MCF 10A (cell line): ENCODE measurements around the gene CDK17. TPM values are rescaled to one million over a fixed set of nuclear protein-coding genes. Genes with fewer than 3 reads are reported as not detected.

ENCODE experiments used
- BruUV-seq: library from RNA; stranded (reverse); fragments of 400-500 nt; replicated peaks from 2 replicates; lab custom pipeline; 2021; lab: Mats Ljungman, UMichigan
- CTCF ChIA-PET: fragments of 300-600 bp; sonication (Branson Sonifier 250); formaldehyde crosslinking; extraction: SDS; loops from one replicate; lab custom pipeline; 2021; ENCODE audit warnings: antibody characterized with exemption, inconsistent platforms; lab: Yijun Ruan, JAX
- POLR2A ChIA-PET: fragments of 300-600, 350-650 bp; sonication (Branson Sonifier 250); formaldehyde crosslinking; extraction: SDS; loops from one replicate; lab custom pipeline; 2020; ENCODE audit warnings: antibody characterized with exemption, inconsistent platforms; lab: Yijun Ruan, JAX
- DNase-seq: peaks from one replicate; pipeline ENCODE4 v3.0.0-alpha.2; 2018; ENCODE audit not compliant: unreplicated experiment
- H3K27ac Mint-ChIP-seq: one replicate; pipeline ENCODE4 v1.8.0; 2022; ENCODE audit warnings: mild to moderate bottlenecking, low read depth, mixed read lengths; ENCODE audit not compliant: unreplicated experiment
- H3K27me3 Mint-ChIP-seq: one replicate; pipeline ENCODE4 v1.8.0; 2022; ENCODE audit warnings: mixed read lengths; ENCODE audit not compliant: insufficient read depth, unreplicated experiment
- H3K36me3 Mint-ChIP-seq: one replicate; pipeline ENCODE4 v1.8.0; 2022; ENCODE audit warnings: mild to moderate bottlenecking, moderate library complexity, mixed read lengths; ENCODE audit not compliant: insufficient read depth, unreplicated experiment
- H3K4me1 Mint-ChIP-seq: one replicate; pipeline ENCODE4 v1.8.0; 2022; ENCODE audit warnings: mixed read lengths; ENCODE audit not compliant: insufficient read depth, unreplicated experiment
- H3K4me3 Mint-ChIP-seq: one replicate; pipeline ENCODE4 v1.8.0; 2022; ENCODE audit warnings: mild to moderate bottlenecking, moderate library complexity, mixed read lengths; ENCODE audit not compliant: unreplicated experiment
- H3K9me3 Mint-ChIP-seq: one replicate; pipeline ENCODE4 v1.8.0; 2022; ENCODE audit warnings: mixed read lengths; ENCODE audit not compliant: unreplicated experiment
- CTCF ChIP-seq: fragments of 200-600 bp; IDR thresholded peaks from one replicate; pipeline ENCODE4 v1.8.0; 2022; ENCODE audit warnings: antibody characterized with exemption, mild to moderate bottlenecking; ENCODE audit not compliant: unreplicated experiment
- intact Hi-C: fragments of 100-400 bp; cut with micrococcal nuclease; formaldehyde crosslinking; loops from 2 replicates; pipeline ENCODE4 v1.14.1; 2022
- total RNA-seq: library from RNA; stranded (reverse); gene quantifications from 2 replicates; pipeline ENCODE4 v1.2.3, GENCODE V29; 2022

The CDK17 gene
- total RNA-seq, 1 experiment from 2014 or later = 49.8 TPM

GRCh38 chr12:96246926-96247505, 153.2 kb downstream of the CDK17 start:
- peaks cover 71% of the 10 kb centered on the region for H3K36me3 Mint-ChIP-seq
- H3K4me3 Mint-ChIP-seq = no peak overlapping the region
- no peak overlapping the region for H3K27ac Mint-ChIP-seq
- TF ChIP-seq CTCF = no peak
- TSS peak; percentile 29 for BruUV-seq
- H3K4me1 Mint-ChIP-seq = peaks cover 30% of the 10 kb centered on the region
- no peak for DNase-seq
- ChIA-PET CTCF (interaction anchor here (0.8 to 1.0 kb wide), 2 partner anchors 14 to 267 kb away, joined by 3 read pairs; no protein-coding TSS in a partner anchor), POLR2A (interaction anchor here (0.8 kb wide), 1 partner anchor 9 kb away, joined by 4 read pairs; no protein-coding TSS in a partner anchor)
- intact Hi-C loops = no loop called here
- H3K27me3 Mint-ChIP-seq = no peaks in the 10 kb centered on the region
- H3K9me3 Mint-ChIP-seq = no peaks in the 10 kb centered on the region

GRCh38 chr12:96244826-96245225, 155.4 kb downstream of the CDK17 start:
- Mint-ChIP-seq H3K27me3 (no peaks in the 10 kb centered on the region), H3K27ac (no peak overlapping the region), H3K9me3 (no peaks in the 10 kb centered on the region), H3K36me3 (peaks cover 70% of the 10 kb centered on the region), H3K4me1 (peaks cover 21% of the 10 kb centered on the region), H3K4me3 (no peak overlapping the region)
- no TSS peak for BruUV-seq
- intact Hi-C loops = no loop called here
- DNase-seq = no peak
- no peak for TF ChIP-seq CTCF
- ChIA-PET POLR2A (interaction anchor here (1.1 kb wide), 1 partner anchor 19 kb away, joined by 3 read pairs; no protein-coding TSS in a partner anchor), CTCF (interaction anchor here (0.9 to 1.0 kb wide), 2 partner anchors 9 to 271 kb away, joined by 3 to 4 read pairs; no protein-coding TSS in a partner anchor)

- ChIA-PET CTCF (interaction anchor here (1.4 kb wide), 1 partner anchor 29 kb away, joined by 4 read pairs; no protein-coding TSS in a partner anchor), POLR2A (interaction anchor here (0.6 to 1.5 kb wide), 2 partner anchors 23 to 30 kb away, joined by 3 to 6 read pairs; no protein-coding TSS in a partner anchor)
- Mint-ChIP-seq H3K27me3 (no peaks in the 10 kb centered on the region), H3K36me3 (peaks cover 47% of the 10 kb centered on the region), H3K4me3 (no peak overlapping the region), H3K9me3 (no peaks in the 10 kb centered on the region), H3K4me1 (peaks cover 22% of the 10 kb centered on the region), H3K27ac (peak overlapping the region; percentile 84)
- BruUV-seq = no TSS peak
- no peak for DNase-seq
- TF ChIP-seq CTCF = no peak
- intact Hi-C loops = no loop called here
These were observed 157.6 kb downstream of the CDK17 start for GRCh38 chr12:96242597-96242996.

- ChIA-PET POLR2A (interaction anchor here (1.5 kb wide), 1 partner anchor 22 kb away, joined by 6 read pairs; no protein-coding TSS in a partner anchor), CTCF (interaction anchor here (0.6 to 1.4 kb wide), 3 partner anchors 28 to 667 kb away, joined by 3 to 4 read pairs (median 4); no protein-coding TSS in a partner anchor)
- no peaks in the 10 kb centered on the region for H3K27me3 Mint-ChIP-seq
- peaks cover 40% of the 10 kb centered on the region for H3K36me3 Mint-ChIP-seq
- H3K9me3 Mint-ChIP-seq = no peaks in the 10 kb centered on the region
- H3K4me1 Mint-ChIP-seq = peaks cover 23% of the 10 kb centered on the region
- no TSS peak for BruUV-seq
- intact Hi-C loops = no loop called here
- no peak for TF ChIP-seq CTCF
- no peak overlapping the region for H3K4me3 Mint-ChIP-seq
- DNase-seq = no peak
- no peak overlapping the region for H3K27ac Mint-ChIP-seq
These were observed 158.4 kb downstream of the CDK17 start for GRCh38 chr12:96241846-96242256.
